HepG2 (cell line): Measurements from ENCODE around the gene USP35. TPM values are rescaled to one million over a fixed set of nuclear protein-coding genes. Genes with fewer than 3 reads are reported as not detected.
A peak's percentile ranks its signal among the peaks of the same experiment; 100 is the strongest.

Source experiments
- BCL6 ChIP-seq: IDR thresholded peaks from 2 replicates; pipeline ENCODE4 v1.6.1; 2016; ENCODE audit warnings: missing genetic modification reagents, missing compliant biosample characterization
- BHLHE40 ChIP-seq: IDR thresholded peaks from 2 replicates; pipeline ENCODE4 v1.6.1; 2011; ENCODE audit warnings: low read length, improper control_type of control experiment
- BORCS8-MEF2B ChIP-seq: sonication (generic); formaldehyde crosslinking; IDR thresholded peaks from 2 replicates; pipeline ENCODE4 v1.8.0; 2022; ENCODE audit warnings: mild to moderate bottlenecking, missing genetic modification reagents
- FOXK1 ChIP-seq: sonication (generic); formaldehyde crosslinking; IDR thresholded peaks from 2 replicates; pipeline ENCODE4 v1.4.0; 2020; ENCODE audit warnings: low read depth, missing genetic modification reagents, borderline replicate concordance
- KDM4B ChIP-seq: sonication (generic); formaldehyde crosslinking; IDR thresholded peaks from 2 replicates; pipeline ENCODE4 v1.4.0; 2020; ENCODE audit warnings: missing genetic modification reagents
- KLF12 ChIP-seq: sonication (generic); formaldehyde crosslinking; IDR thresholded peaks from 2 replicates; pipeline ENCODE4 v1.4.0; 2020; ENCODE audit warnings: missing genetic modification reagents, borderline replicate concordance
- MEIS1 ChIP-seq: sonication (generic); formaldehyde crosslinking; IDR thresholded peaks from 2 replicates; pipeline ENCODE4 v1.9.0; 2021; ENCODE audit warnings: mild to moderate bottlenecking, missing genetic modification reagents, moderate library complexity, borderline replicate concordance
- NFYC ChIP-seq: IDR thresholded peaks from 2 replicates; pipeline ENCODE4 v1.6.1; 2016; ENCODE audit warnings: missing genetic modification reagents, missing compliant biosample characterization
- PITX1 ChIP-seq: sonication (generic); formaldehyde crosslinking; IDR thresholded peaks from 2 replicates; pipeline ENCODE4 v1.5.1; 2020; ENCODE audit warnings: mild to moderate bottlenecking, missing genetic modification reagents
- RBM39 ChIP-seq: fragments of 200-400 bp; formaldehyde crosslinking; IDR thresholded peaks from one replicate; pipeline ENCODE4 v1.6.1; 2018; ENCODE audit warnings: antibody characterized with exemption, mild to moderate bottlenecking, low read depth, low read length; ENCODE audit not compliant: poor library complexity, severe bottlenecking
- SMAD1 ChIP-seq: sonication (generic); formaldehyde crosslinking; IDR thresholded peaks from 2 replicates; pipeline ENCODE4 v1.4.0; 2020; ENCODE audit warnings: missing genetic modification reagents, low read depth, mild to moderate bottlenecking, borderline replicate concordance
- TEAD3 ChIP-seq: optimal IDR thresholded peaks from 2 replicates; pipeline ENCODE3; 2016; ENCODE audit warnings: borderline replicate concordance
- TGIF2 ChIP-seq: IDR thresholded peaks from 2 replicates; pipeline ENCODE4 v1.6.1; 2016; ENCODE audit warnings: control low read depth, missing compliant biosample characterization
- THAP11 ChIP-seq: IDR thresholded peaks from 2 replicates; pipeline ENCODE4 v1.6.1; 2016; ENCODE audit warnings: missing biosample characterization, missing genetic modification reagents
- ZNF143 ChIP-seq: sonication (generic); formaldehyde crosslinking; IDR thresholded peaks from 2 replicates; pipeline ENCODE4 v1.4.0; 2020; ENCODE audit warnings: missing genetic modification reagents
- ZNF550 ChIP-seq: sonication (generic); formaldehyde crosslinking; IDR thresholded peaks from 2 replicates; pipeline ENCODE4 v1.4.0; 2020; ENCODE audit warnings: mild to moderate bottlenecking, missing genetic modification reagents, borderline replicate concordance
- ZNF616 ChIP-seq: sonication (generic); formaldehyde crosslinking; IDR thresholded peaks from 2 replicates; pipeline ENCODE4 v1.5.0; 2020; ENCODE audit warnings: low read depth, mild to moderate bottlenecking, missing genetic modification reagents
- ZNF724P ChIP-seq: sonication (generic); formaldehyde crosslinking; IDR thresholded peaks from 2 replicates; pipeline ENCODE4 v1.8.0; 2022; ENCODE audit warnings: missing genetic modification reagents, borderline replicate concordance
- ZSCAN9 ChIP-seq: IDR thresholded peaks from 2 replicates; pipeline ENCODE4 v1.6.1; 2016; ENCODE audit warnings: borderline replicate concordance
- polyA plus RNA-seq, 8 experiments: library from polyadenylated mRNA; depleted of rRNA in 3 of 8; stranded (reverse) in 7 of 8; unstranded in 1 of 8; fragments of >200 nt; fragmentation: Illumina TruSeq in 4 of 8; extraction: Trizol in 4 of 8; gene quantifications; 2 replicates each; pipeline versions ENCODE4 v1.2.1 to v1.2.3, GENCODE V29; 2011 to 2016; ENCODE audit warnings: low read depth in 4 of 8, missing spikeins in 1 of 8, mixed read lengths in 1 of 8; ENCODE audit not compliant: insufficient read depth in 1 of 8
- total RNA-seq, 5 experiments: library from RNA; depleted of rRNA; stranded (reverse); fragments of >200 nt; fragmentation: Illumina TruSeq; extraction: Trizol; gene quantifications; 2 replicates each; pipeline ENCODE4 v1.2.3, GENCODE V29; 2016; ENCODE audit warnings: low read depth in 1 of 5
- TF ChIP-seq, protein P1 (sequence below): IDR thresholded peaks from 2 replicates; pipeline ENCODE4 v1.6.1; 2016; ENCODE audit warnings: mild to moderate bottlenecking, missing biosample characterization, missing genetic modification reagents
- TF ChIP-seq, protein P2 (sequence below): sonication (generic); formaldehyde crosslinking; IDR thresholded peaks from 2 replicates; pipeline ENCODE4 v1.4.0; 2020; ENCODE audit warnings: low read depth, mild to moderate bottlenecking, missing genetic modification reagents
- TF ChIP-seq, protein P3 (sequence below): sonication (generic); formaldehyde crosslinking; IDR thresholded peaks from 2 replicates; pipeline ENCODE4 v1.5.0; 2020; ENCODE audit warnings: missing genetic modification reagents
- TF ChIP-seq, protein P4 (sequence below): sonication (generic); formaldehyde crosslinking; IDR thresholded peaks from 2 replicates; pipeline ENCODE4 v1.4.0; 2020; ENCODE audit warnings: missing genetic modification reagents

The USP35 gene
- total and polyA plus RNA-seq, 2 of the 13 experiments (the other 11 are each of a cell fraction or from before 2014, with no cell fraction given): 4.6 to 7.7 TPM

DNA sequence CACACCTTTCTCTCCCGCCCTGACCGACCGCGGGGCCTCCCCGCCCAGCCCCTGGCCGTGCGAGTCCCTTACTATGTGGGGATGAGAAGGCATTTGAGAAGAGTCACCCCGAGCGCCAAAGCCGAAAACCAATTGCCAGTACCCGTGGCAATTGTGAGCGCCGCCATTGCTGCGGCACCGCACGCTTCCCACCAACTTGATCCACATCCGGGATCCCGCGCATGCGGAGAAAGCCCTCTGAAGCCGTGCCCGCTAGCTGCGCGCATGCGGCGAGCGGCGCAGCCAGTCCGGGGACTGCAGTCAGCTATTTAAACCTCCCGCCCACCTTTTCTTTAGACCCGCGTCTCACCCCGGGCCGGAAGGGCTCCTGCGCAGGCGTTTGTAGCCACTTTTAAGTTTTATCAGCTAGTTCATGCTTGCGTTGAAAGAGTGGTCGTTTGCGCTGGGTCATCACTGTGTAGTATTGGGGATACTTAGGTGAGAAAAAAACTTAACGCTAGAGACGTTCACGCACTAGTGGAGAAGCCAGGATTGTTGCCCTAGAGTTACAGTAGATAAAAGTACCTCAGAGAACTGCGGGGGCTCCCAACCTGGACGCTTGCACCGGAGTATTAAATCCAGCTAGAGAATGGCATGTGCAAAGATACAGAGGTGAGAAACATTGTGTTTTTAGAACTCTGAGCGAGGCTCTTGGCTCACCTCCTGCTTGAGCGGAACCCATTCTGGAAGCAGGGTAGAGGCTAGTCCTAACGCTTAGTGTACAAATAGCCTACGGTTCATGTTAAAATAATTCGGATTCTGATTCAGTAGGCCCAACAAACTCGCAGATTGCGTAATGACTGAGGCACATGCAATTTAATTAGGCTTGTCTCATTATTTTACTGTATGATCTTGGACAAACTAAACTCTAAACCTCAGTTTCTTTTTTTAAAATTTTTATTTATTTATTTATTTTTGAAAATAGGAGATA, 49.0 kb upstream of the USP35 start, which contains the start of gene ALG8 (continued):
- TF ChIP-seq, protein P1, sequence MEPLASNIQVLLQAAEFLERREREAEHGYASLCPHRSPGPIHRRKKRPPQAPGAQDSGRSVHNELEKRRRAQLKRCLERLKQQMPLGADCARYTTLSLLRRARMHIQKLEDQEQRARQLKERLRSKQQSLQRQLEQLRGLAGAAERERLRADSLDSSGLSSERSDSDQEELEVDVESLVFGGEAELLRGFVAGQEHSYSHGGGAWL: peak; percentile 93
- TF ChIP-seq ZNF143 (CRISPR knock-in tag) (peak; percentile 73), ZNF724P (CRISPR knock-in tag) (peak; percentile 96), KLF12 (CRISPR knock-in tag) (peak; percentile 68; the same call in 1 of the 2 replicates), PITX1 (CRISPR knock-in tag) (peak; percentile 42; the same call in 1 of the 2 replicates), RBM39 (peak; percentile 55), SMAD1 (CRISPR knock-in tag) (peak; percentile 75; the same call in 1 of the 2 replicates), ZNF550 (CRISPR knock-in tag) (0 out of 2 replicates have a peak, but pooled peaks have one; percentile 20), BHLHE40 (peak; percentile 34; the same call in 1 of the 2 replicates), THAP11 (CRISPR knock-in tag) (peak; percentile 90), MEIS1 (0 out of 2 replicates have a peak, but pooled peaks have one; percentile 60), BCL6 (CRISPR knock-in tag) (peak; percentile 28; the same call in 1 of the 2 replicates), NFYC (CRISPR knock-in tag) (peak; percentile 80), ZSCAN9 (peak; percentile 68; the same call in 1 of the 2 replicates), FOXK1 (peak; percentile 79), TEAD3 (no peak), KDM4B (peak; percentile 38), TGIF2 (CRISPR knock-in tag) (peak; percentile 55; the same call in 1 of the 2 replicates), ZNF616 (CRISPR knock-in tag) (peak; percentile 29; the same call in 1 of the 2 replicates), BORCS8-MEF2B (CRISPR knock-in tag) (peak; percentile 96)
- TF ChIP-seq, protein P2, sequence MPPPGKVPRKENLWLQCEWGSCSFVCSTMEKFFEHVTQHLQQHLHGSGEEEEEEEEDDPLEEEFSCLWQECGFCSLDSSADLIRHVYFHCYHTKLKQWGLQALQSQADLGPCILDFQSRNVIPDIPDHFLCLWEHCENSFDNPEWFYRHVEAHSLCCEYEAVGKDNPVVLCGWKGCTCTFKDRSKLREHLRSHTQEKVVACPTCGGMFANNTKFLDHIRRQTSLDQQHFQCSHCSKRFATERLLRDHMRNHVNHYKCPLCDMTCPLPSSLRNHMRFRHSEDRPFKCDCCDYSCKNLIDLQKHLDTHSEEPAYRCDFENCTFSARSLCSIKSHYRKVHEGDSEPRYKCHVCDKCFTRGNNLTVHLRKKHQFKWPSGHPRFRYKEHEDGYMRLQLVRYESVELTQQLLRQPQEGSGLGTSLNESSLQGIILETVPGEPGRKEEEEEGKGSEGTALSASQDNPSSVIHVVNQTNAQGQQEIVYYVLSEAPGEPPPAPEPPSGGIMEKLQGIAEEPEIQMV: peak; percentile 81; the same call in 1 of the 2 replicates
- TF ChIP-seq, protein P3, sequence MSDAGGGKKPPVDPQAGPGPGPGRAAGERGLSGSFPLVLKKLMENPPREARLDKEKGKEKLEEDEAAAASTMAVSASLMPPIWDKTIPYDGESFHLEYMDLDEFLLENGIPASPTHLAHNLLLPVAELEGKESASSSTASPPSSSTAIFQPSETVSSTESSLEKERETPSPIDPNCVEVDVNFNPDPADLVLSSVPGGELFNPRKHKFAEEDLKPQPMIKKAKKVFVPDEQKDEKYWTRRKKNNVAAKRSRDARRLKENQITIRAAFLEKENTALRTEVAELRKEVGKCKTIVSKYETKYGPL: no peak
- TF ChIP-seq, protein P4, sequence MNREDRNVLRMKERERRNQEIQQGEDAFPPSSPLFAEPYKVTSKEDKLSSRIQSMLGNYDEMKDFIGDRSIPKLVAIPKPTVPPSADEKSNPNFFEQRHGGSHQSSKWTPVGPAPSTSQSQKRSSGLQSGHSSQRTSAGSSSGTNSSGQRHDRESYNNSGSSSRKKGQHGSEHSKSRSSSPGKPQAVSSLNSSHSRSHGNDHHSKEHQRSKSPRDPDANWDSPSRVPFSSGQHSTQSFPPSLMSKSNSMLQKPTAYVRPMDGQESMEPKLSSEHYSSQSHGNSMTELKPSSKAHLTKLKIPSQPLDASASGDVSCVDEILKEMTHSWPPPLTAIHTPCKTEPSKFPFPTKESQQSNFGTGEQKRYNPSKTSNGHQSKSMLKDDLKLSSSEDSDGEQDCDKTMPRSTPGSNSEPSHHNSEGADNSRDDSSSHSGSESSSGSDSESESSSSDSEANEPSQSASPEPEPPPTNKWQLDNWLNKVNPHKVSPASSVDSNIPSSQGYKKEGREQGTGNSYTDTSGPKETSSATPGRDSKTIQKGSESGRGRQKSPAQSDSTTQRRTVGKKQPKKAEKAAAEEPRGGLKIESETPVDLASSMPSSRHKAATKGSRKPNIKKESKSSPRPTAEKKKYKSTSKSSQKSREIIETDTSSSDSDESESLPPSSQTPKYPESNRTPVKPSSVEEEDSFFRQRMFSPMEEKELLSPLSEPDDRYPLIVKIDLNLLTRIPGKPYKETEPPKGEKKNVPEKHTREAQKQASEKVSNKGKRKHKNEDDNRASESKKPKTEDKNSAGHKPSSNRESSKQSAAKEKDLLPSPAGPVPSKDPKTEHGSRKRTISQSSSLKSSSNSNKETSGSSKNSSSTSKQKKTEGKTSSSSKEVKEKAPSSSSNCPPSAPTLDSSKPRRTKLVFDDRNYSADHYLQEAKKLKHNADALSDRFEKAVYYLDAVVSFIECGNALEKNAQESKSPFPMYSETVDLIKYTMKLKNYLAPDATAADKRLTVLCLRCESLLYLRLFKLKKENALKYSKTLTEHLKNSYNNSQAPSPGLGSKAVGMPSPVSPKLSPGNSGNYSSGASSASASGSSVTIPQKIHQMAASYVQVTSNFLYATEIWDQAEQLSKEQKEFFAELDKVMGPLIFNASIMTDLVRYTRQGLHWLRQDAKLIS (CRISPR knock-in tag): 0 out of 2 replicates have a peak, but pooled peaks have one; percentile 34
